Measurements from ENCODE around the gene UST.

GRCh38 chr6:148867862-148868261 lies 121.0 kb downstream of the UST start:
- TF ChIP-seq CTCF (optimal IDR thresholded peaks at IDR 0.05 in 1 of 3, IDR thresholded peaks at IDR 0.05 in 1 of 3, conservative IDR thresholded peaks at IDR 0.05 in 1 of 3; ENCODE audit: extremely low read depth in 1 of 3, insufficient read depth in 2 of 3, low read length in 3 of 3) (no peak), EZH2 (IDR thresholded peaks at IDR 0.05; ENCODE audit: low read length) (no peak)
